ENCODE measurements around the gene RPS2.

- TF ChIP-seq, protein P1, sequence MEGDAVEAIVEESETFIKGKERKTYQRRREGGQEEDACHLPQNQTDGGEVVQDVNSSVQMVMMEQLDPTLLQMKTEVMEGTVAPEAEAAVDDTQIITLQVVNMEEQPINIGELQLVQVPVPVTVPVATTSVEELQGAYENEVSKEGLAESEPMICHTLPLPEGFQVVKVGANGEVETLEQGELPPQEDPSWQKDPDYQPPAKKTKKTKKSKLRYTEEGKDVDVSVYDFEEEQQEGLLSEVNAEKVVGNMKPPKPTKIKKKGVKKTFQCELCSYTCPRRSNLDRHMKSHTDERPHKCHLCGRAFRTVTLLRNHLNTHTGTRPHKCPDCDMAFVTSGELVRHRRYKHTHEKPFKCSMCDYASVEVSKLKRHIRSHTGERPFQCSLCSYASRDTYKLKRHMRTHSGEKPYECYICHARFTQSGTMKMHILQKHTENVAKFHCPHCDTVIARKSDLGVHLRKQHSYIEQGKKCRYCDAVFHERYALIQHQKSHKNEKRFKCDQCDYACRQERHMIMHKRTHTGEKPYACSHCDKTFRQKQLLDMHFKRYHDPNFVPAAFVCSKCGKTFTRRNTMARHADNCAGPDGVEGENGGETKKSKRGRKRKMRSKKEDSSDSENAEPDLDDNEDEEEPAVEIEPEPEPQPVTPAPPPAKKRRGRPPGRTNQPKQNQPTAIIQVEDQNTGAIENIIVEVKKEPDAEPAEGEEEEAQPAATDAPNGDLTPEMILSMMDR (IDR thresholded peaks at IDR 0.05) = 0 out of 2 replicates have a peak, but pooled peaks have one; percentile 9
- no peak for TF ChIP-seq ZFX (IDR thresholded peaks at IDR 0.05; ENCODE audit: borderline replicate concordance)
Observed at GRCh38 chr16:1942810-1943726, 21.6 kb downstream of the RPS2 start, which contains the start of gene MSRB1.
